ENCODE data around the gene USP44.

The USP44 gene

GRCh38 chr12:95551305-95551704 is at the start of gene USP44:
TSS of gene USP44 (minus strand) at chr12:95551476. CDS start at chr12:95534256, 17,220 bp downstream.
- H3K4me1 Mint-ChIP-seq = peaks cover 12% of the 10 kb centered on the region
- no peak within 1 kb of the TSS for H3K27ac Mint-ChIP-seq (ENCODE audit: low read depth)

GRCh38 chr12:95600567-95600966 is 49.3 kb upstream of the USP44 start:
- ATAC-seq (replicated peaks; ENCODE audit: extremely low read depth, poor library complexity, severe bottlenecking) = no peak
- Mint-ChIP-seq H3K9me3 (no peaks in the 10 kb centered on the region), H3K36me3 (ENCODE audit: insufficient read depth) (no peaks in the 10 kb centered on the region), H3K27me3 (peaks cover 20% of the 10 kb centered on the region), H3K4me1 (no peaks in the 10 kb centered on the region), H3K27ac (ENCODE audit: low read depth) (no peak overlapping the region), H3K4me3 (no peak overlapping the region)
- DNase-seq (ENCODE audit: low spot score in 2 of 2) = no peak

More at GRCh38 chr12:95551305-95551704, at the start of gene USP44:
- H3K27me3 Mint-ChIP-seq = peaks cover 45% of the 10 kb centered on the region
- ATAC-seq (replicated peaks; ENCODE audit: extremely low read depth, poor library complexity, severe bottlenecking) = no peak
- H3K9me3 Mint-ChIP-seq = no peaks in the 10 kb centered on the region
- DNase-seq (ENCODE audit: low spot score in 2 of 2) = no peak
- peaks cover 2% of the 10 kb centered on the region for H3K36me3 Mint-ChIP-seq (ENCODE audit: insufficient read depth)
- H3K4me3 Mint-ChIP-seq = peak within 1 kb of the TSS; percentile 25

- Mint-ChIP-seq H3K27ac (ENCODE audit: low read depth) (no peak overlapping the region), H3K9me3 (no peaks in the 10 kb centered on the region), H3K36me3 (ENCODE audit: insufficient read depth) (no peaks in the 10 kb centered on the region), H3K4me1 (no peaks in the 10 kb centered on the region), H3K4me3 (no peak overlapping the region), H3K27me3 (peaks cover 20% of the 10 kb centered on the region)
- DNase-seq (ENCODE audit: low spot score in 2 of 2) = no peak
- no peak for ATAC-seq (replicated peaks; ENCODE audit: extremely low read depth, poor library complexity, severe bottlenecking)
Measured at GRCh38 chr12:95599880-95600279, 48.6 kb upstream of the USP44 start.

GRCh38 chr12:95594136-95594535 is 42.9 kb upstream of the USP44 start:
- H3K27me3 Mint-ChIP-seq = peaks cover 37% of the 10 kb centered on the region
- H3K4me1 Mint-ChIP-seq = no peaks in the 10 kb centered on the region
- no peaks in the 10 kb centered on the region for H3K9me3 Mint-ChIP-seq
- DNase-seq (ENCODE audit: low spot score in 2 of 2) = no peak
- H3K4me3 Mint-ChIP-seq = no peak overlapping the region
- no peaks in the 10 kb centered on the region for H3K36me3 Mint-ChIP-seq (ENCODE audit: insufficient read depth)
- ATAC-seq (replicated peaks; ENCODE audit: extremely low read depth, poor library complexity, severe bottlenecking) = no peak
- H3K27ac Mint-ChIP-seq (ENCODE audit: low read depth) = no peak overlapping the region

GRCh38 chr12:95593266-95593871 is 42.1 kb upstream of the USP44 start:
- no peaks in the 10 kb centered on the region for H3K4me1 Mint-ChIP-seq
- no peaks in the 10 kb centered on the region for H3K36me3 Mint-ChIP-seq (ENCODE audit: insufficient read depth)
- ATAC-seq (replicated peaks; ENCODE audit: extremely low read depth, poor library complexity, severe bottlenecking) = no peak
- peaks cover 41% of the 10 kb centered on the region for H3K27me3 Mint-ChIP-seq
- no peak overlapping the region for H3K4me3 Mint-ChIP-seq
- DNase-seq (ENCODE audit: low spot score in 2 of 2) = no peak
- no peaks in the 10 kb centered on the region for H3K9me3 Mint-ChIP-seq
- no peak overlapping the region for H3K27ac Mint-ChIP-seq (ENCODE audit: low read depth)

GRCh38 chr12:95591731-95592130 is 40.5 kb upstream of the USP44 start:
- no peak for ATAC-seq (replicated peaks; ENCODE audit: extremely low read depth, poor library complexity, severe bottlenecking)
- no peaks in the 10 kb centered on the region for H3K9me3 Mint-ChIP-seq
- H3K27me3 Mint-ChIP-seq = peaks cover 47% of the 10 kb centered on the region
- H3K4me3 Mint-ChIP-seq = no peak overlapping the region
- H3K36me3 Mint-ChIP-seq (ENCODE audit: insufficient read depth) = no peaks in the 10 kb centered on the region
- no peaks in the 10 kb centered on the region for H3K4me1 Mint-ChIP-seq
- H3K27ac Mint-ChIP-seq (ENCODE audit: low read depth) = no peak overlapping the region
- no peak for DNase-seq (ENCODE audit: low spot score in 2 of 2)

GRCh38 chr12:95590775-95591174 is 39.5 kb upstream of the USP44 start:
- DNase-seq (ENCODE audit: low spot score in 2 of 2) (no peak), ATAC-seq (replicated peaks; ENCODE audit: extremely low read depth, poor library complexity, severe bottlenecking) (no peak)
- no peak overlapping the region for H3K4me3 Mint-ChIP-seq
- H3K36me3 Mint-ChIP-seq (ENCODE audit: insufficient read depth) = no peaks in the 10 kb centered on the region
- no peak overlapping the region for H3K27ac Mint-ChIP-seq (ENCODE audit: low read depth)
- H3K4me1 Mint-ChIP-seq = no peaks in the 10 kb centered on the region
- peaks cover 49% of the 10 kb centered on the region for H3K27me3 Mint-ChIP-seq
- no peaks in the 10 kb centered on the region for H3K9me3 Mint-ChIP-seq

GRCh38 chr12:95583933-95584332 is 32.7 kb upstream of the USP44 start:
- DNase-seq (ENCODE audit: low spot score in 2 of 2) (no peak), ATAC-seq (replicated peaks; ENCODE audit: extremely low read depth, poor library complexity, severe bottlenecking) (no peak)
- no peaks in the 10 kb centered on the region for H3K9me3 Mint-ChIP-seq
- H3K4me1 Mint-ChIP-seq = no peaks in the 10 kb centered on the region
- H3K36me3 Mint-ChIP-seq (ENCODE audit: insufficient read depth) = no peaks in the 10 kb centered on the region
- H3K27ac Mint-ChIP-seq (ENCODE audit: low read depth) = no peak overlapping the region
- peaks cover 36% of the 10 kb centered on the region for H3K27me3 Mint-ChIP-seq
- H3K4me3 Mint-ChIP-seq = no peak overlapping the region

- Mint-ChIP-seq H3K36me3 (ENCODE audit: insufficient read depth) (no peaks in the 10 kb centered on the region), H3K27me3 (peaks cover 39% of the 10 kb centered on the region), H3K9me3 (no peaks in the 10 kb centered on the region), H3K27ac (ENCODE audit: low read depth) (no peak overlapping the region), H3K4me1 (no peaks in the 10 kb centered on the region), H3K4me3 (no peak overlapping the region)
- ATAC-seq (replicated peaks; ENCODE audit: extremely low read depth, poor library complexity, severe bottlenecking) (no peak), DNase-seq (ENCODE audit: low spot score in 2 of 2) (no peak)
Measured at GRCh38 chr12:95582230-95583058, 31.2 kb upstream of the USP44 start.

- DNase-seq (ENCODE audit: low spot score in 2 of 2) = no peak
- Mint-ChIP-seq H3K27me3 (peaks cover 49% of the 10 kb centered on the region), H3K9me3 (no peaks in the 10 kb centered on the region), H3K4me1 (no peaks in the 10 kb centered on the region), H3K27ac (ENCODE audit: low read depth) (no peak overlapping the region), H3K4me3 (no peak overlapping the region), H3K36me3 (ENCODE audit: insufficient read depth) (peaks cover 2% of the 10 kb centered on the region)
- no peak for ATAC-seq (replicated peaks; ENCODE audit: extremely low read depth, poor library complexity, severe bottlenecking)
Measured at GRCh38 chr12:95577820-95578219, 26.5 kb upstream of the USP44 start.

- ATAC-seq (replicated peaks; ENCODE audit: extremely low read depth, poor library complexity, severe bottlenecking) (no peak), DNase-seq (ENCODE audit: low spot score in 2 of 2) (no peak)
- no peaks in the 10 kb centered on the region for H3K4me1 Mint-ChIP-seq
- H3K27me3 Mint-ChIP-seq = peaks cover 49% of the 10 kb centered on the region
- no peak overlapping the region for H3K27ac Mint-ChIP-seq (ENCODE audit: low read depth)
- peaks cover 2% of the 10 kb centered on the region for H3K36me3 Mint-ChIP-seq (ENCODE audit: insufficient read depth)
- no peak overlapping the region for H3K4me3 Mint-ChIP-seq
- no peaks in the 10 kb centered on the region for H3K9me3 Mint-ChIP-seq
Measured at GRCh38 chr12:95574799-95575452, 23.6 kb upstream of the USP44 start.

- H3K27me3 Mint-ChIP-seq = peaks cover 47% of the 10 kb centered on the region
- H3K4me3 Mint-ChIP-seq = no peak overlapping the region
- ATAC-seq (replicated peaks; ENCODE audit: extremely low read depth, poor library complexity, severe bottlenecking) = no peak
Measured at GRCh38 chr12:95573951-95574576, 22.8 kb upstream of the USP44 start.

More at GRCh38 chr12:95573951-95574576, 22.8 kb upstream of the USP44 start:
- DNase-seq (ENCODE audit: low spot score in 2 of 2) = no peak
- Mint-ChIP-seq H3K4me1 (no peaks in the 10 kb centered on the region), H3K36me3 (ENCODE audit: insufficient read depth) (peaks cover 2% of the 10 kb centered on the region), H3K27ac (ENCODE audit: low read depth) (no peak overlapping the region), H3K9me3 (no peaks in the 10 kb centered on the region)
